SK-N-SH (cell line): ENCODE measurements around the gene STXBP6. TPM values are rescaled to one million over a fixed set of nuclear protein-coding genes. Genes with fewer than 3 reads are reported as not detected.

ENCODE experiments used
- CTCF ChIA-PET: fragments of 300-600, 350-600 bp; formaldehyde crosslinking; extraction: SDS; loops from one replicate; lab custom pipeline; 2021; lab: Yijun Ruan, JAX
- POLR2A ChIA-PET: fragments of 350-600 bp; sonication (Branson Sonifier 250); formaldehyde crosslinking; extraction: SDS; loops from one replicate; lab custom pipeline; 2020; ENCODE audit warnings: antibody characterized with exemption, inconsistent platforms; lab: Yijun Ruan, JAX
- DNase-seq: peaks from one replicate; pipeline ENCODE4 v3.0.0; 2012
- H2AFZ ChIP-seq: fragments of 200-600 bp; sonication (generic); 2 replicates; pipeline ENCODE4 v1.8.1; 2016; ENCODE audit warnings: antibody characterized with exemption, mild to moderate bottlenecking, low read depth
- H3F3A ChIP-seq: fragments of 200-600 bp; sonication (generic); replicated peaks from 2 replicates; pipeline ENCODE3; 2016; ENCODE audit warnings: antibody characterized with exemption, mild to moderate bottlenecking; ENCODE audit not compliant: insufficient read depth
- H3K27ac ChIP-seq, 2 experiments: fragments of 200-500 bp in 1 of 2; fragments of 200-600 bp in 1 of 2; sonication (Bioruptor generic) in 1 of 2; sonication (generic), shearing (Covaris generic) in 1 of 2; 2 replicates each; pipeline versions ENCODE4 v1.5.1 to v1.6.1; 2014 to 2016; ENCODE audit warnings: low read depth in 2 of 2, inconsistent platforms in 1 of 2, low read length in 1 of 2, mild to moderate bottlenecking in 1 of 2, mixed read lengths in 1 of 2
- H3K27me3 ChIP-seq: fragments of 200-600 bp; sonication (generic), shearing (Covaris generic); 2 replicates; pipeline ENCODE4 v1.6.1; 2016; ENCODE audit warnings: mixed run types; ENCODE audit not compliant: insufficient read depth
- H3K36me3 ChIP-seq, 2 experiments: fragments of 200-500 bp in 1 of 2; fragments of 200-600 bp in 1 of 2; sonication (Bioruptor generic) in 1 of 2; sonication (generic) in 1 of 2; replicated peaks in 1 of 2; 2 replicates each; pipeline versions ENCODE3 to v1.5.1; 2014 to 2016; ENCODE audit warnings: low read length in 1 of 2, mild to moderate bottlenecking in 1 of 2; ENCODE audit not compliant: insufficient read depth in 2 of 2, control insufficient read depth in 1 of 2
- H3K4me1 ChIP-seq, 2 experiments: fragments of 200-500 bp in 1 of 2; fragments of 200-600 bp in 1 of 2; sonication (Bioruptor generic) in 1 of 2; sonication (generic), shearing (Covaris generic) in 1 of 2; 2 replicates each; pipeline versions ENCODE4 v1.5.1 to v1.6.1; 2014 to 2016; ENCODE audit warnings: low read depth in 1 of 2, low read length in 1 of 2, mixed run types in 1 of 2; ENCODE audit not compliant: insufficient read depth in 2 of 2, control insufficient read depth in 1 of 2
- H3K4me2 ChIP-seq: fragments of 200-600 bp; sonication (generic), shearing (Covaris generic); 2 replicates; pipeline ENCODE4 v1.6.1; 2017; ENCODE audit warnings: mixed run types
- H3K4me3 ChIP-seq, 2 experiments: fragments of 200-500 bp in 1 of 2; fragments of 200-600 bp in 1 of 2; sonication (Bioruptor generic) in 1 of 2; sonication (generic), shearing (Covaris generic) in 1 of 2; 2 replicates each; pipeline versions ENCODE4 v1.5.1 to v1.8.1; 2014 to 2016; ENCODE audit warnings: low read depth in 2 of 2, inconsistent platforms in 1 of 2, low read length in 1 of 2, mild to moderate bottlenecking in 1 of 2, mixed read lengths in 1 of 2, moderate library complexity in 1 of 2
- H3K79me2 ChIP-seq: fragments of 200-600 bp; sonication (generic); 2 replicates; pipeline ENCODE4 v1.8.1; 2017; ENCODE audit warnings: mild to moderate bottlenecking; ENCODE audit not compliant: insufficient read depth
- H3K9ac ChIP-seq: fragments of 200-600 bp; sonication (generic); 2 replicates; pipeline ENCODE4 v1.6.1; 2017; ENCODE audit warnings: mixed run types
- H3K9me2 ChIP-seq: fragments of 200-600 bp; sonication (generic); 2 replicates; pipeline ENCODE4 v1.6.1; 2017; ENCODE audit warnings: mixed run types
- H3K9me3 ChIP-seq: fragments of 200-600 bp; sonication (generic); 2 replicates; pipeline ENCODE4 v1.6.1; 2017; ENCODE audit warnings: mixed run types, mild to moderate bottlenecking, moderate library complexity
- H4K20me1 ChIP-seq: fragments of 200-600 bp; sonication (generic); 2 replicates; pipeline ENCODE4 v1.6.1; 2017; ENCODE audit warnings: mild to moderate bottlenecking, mixed run types; ENCODE audit not compliant: insufficient read depth
- CHD2 ChIP-seq: fragments of 150-350 bp; IDR thresholded peaks from 2 replicates; pipeline ENCODE4 v1.6.1; 2018; ENCODE audit warnings: low read length; ENCODE audit not compliant: partially characterized antibody
- EZH2phosphoT487 ChIP-seq: fragments of 200-600 bp; sonication (generic); IDR thresholded peaks from 2 replicates; pipeline ENCODE4 v1.6.1; 2017; ENCODE audit warnings: low read depth, mixed run types, mild to moderate bottlenecking, antibody characterized with exemption, moderate library complexity, borderline replicate concordance
- FOXJ3 ChIP-seq: sonication (generic); formaldehyde crosslinking; IDR thresholded peaks from 2 replicates; pipeline ENCODE4 v1.5.1; 2020; ENCODE audit warnings: mild to moderate bottlenecking, missing genetic modification reagents
- GATA2 ChIP-seq: sonication (generic); formaldehyde crosslinking; IDR thresholded peaks from 2 replicates; pipeline ENCODE4 v1.5.0; 2020; ENCODE audit warnings: mild to moderate bottlenecking, missing genetic modification reagents
- JUND ChIP-seq: IDR thresholded peaks from 2 replicates; pipeline ENCODE4 v1.4.0; 2012
- NFIC ChIP-seq: IDR thresholded peaks from 2 replicates; pipeline ENCODE4 v1.4.0; 2012; ENCODE audit warnings: borderline replicate concordance
- POLR2AphosphoS5 ChIP-seq: IDR thresholded peaks from 2 replicates; pipeline ENCODE4 v1.6.1; 2012; ENCODE audit warnings: low read depth, low read length
- RXRA ChIP-seq: IDR thresholded peaks from 2 replicates; pipeline ENCODE4 v1.4.0; 2012; ENCODE audit warnings: low read depth, mild to moderate bottlenecking, borderline replicate concordance
- SIN3A ChIP-seq: IDR thresholded peaks from 2 replicates; pipeline ENCODE4 v1.6.1; 2012; ENCODE audit warnings: low read depth, mild to moderate bottlenecking, low read length, moderate library complexity, borderline replicate concordance
- TCF12 ChIP-seq: IDR thresholded peaks from 2 replicates; pipeline ENCODE4 v1.4.0; 2012
- YY1 ChIP-seq: IDR thresholded peaks from 2 replicates; pipeline ENCODE4 v1.4.0; 2012; ENCODE audit warnings: low read depth, mild to moderate bottlenecking
- WGBS: methylation state at CpG from one replicate; pipeline ENCODE4 v1.1.6; 2017; ENCODE audit warnings: low lambda C conversion rate; 5-methylcytosine and 5-hydroxymethylcytosine counted together
- polyA plus RNA-seq, 3 experiments: library from polyadenylated mRNA; depleted of rRNA; stranded (reverse); fragments of >200 nt; gene quantifications; 2 replicates each; pipeline ENCODE4 v1.2.3, GENCODE V29; 2012
- TF ChIP-seq, protein P1 (sequence below): IDR thresholded peaks from 2 replicates; pipeline ENCODE4 v1.6.1; 2012; ENCODE audit warnings: mild to moderate bottlenecking, low read depth, low read length, moderate library complexity
- TF ChIP-seq, protein P2 (sequence below): IDR thresholded peaks from 2 replicates; pipeline ENCODE4 v1.4.0; 2012; ENCODE audit warnings: low read depth
- TF ChIP-seq, protein P3 (sequence below): IDR thresholded peaks from 2 replicates; pipeline ENCODE4 v1.4.0; 2012; ENCODE audit warnings: low read depth, borderline replicate concordance
- TF ChIP-seq, protein P4 (sequence below): IDR thresholded peaks from 2 replicates; pipeline ENCODE4; 2012
- TF ChIP-seq, protein P5 (sequence below): fragments of 150-350 bp; IDR thresholded peaks from 2 replicates; pipeline ENCODE4 v1.6.1; 2016; ENCODE audit warnings: mild to moderate bottlenecking, low read depth, low read length
- TF ChIP-seq, protein P6 (sequence below): fragments of 150-350 bp; IDR thresholded peaks from 2 replicates; pipeline ENCODE4 v1.6.1; 2017; ENCODE audit warnings: antibody characterized with exemption, low read length, low read depth, borderline replicate concordance

Gene STXBP6
- polyA plus RNA-seq, 1 of the 3 experiments (the other 2 are of a cell fraction), result 0.16 TPM

DNA sequence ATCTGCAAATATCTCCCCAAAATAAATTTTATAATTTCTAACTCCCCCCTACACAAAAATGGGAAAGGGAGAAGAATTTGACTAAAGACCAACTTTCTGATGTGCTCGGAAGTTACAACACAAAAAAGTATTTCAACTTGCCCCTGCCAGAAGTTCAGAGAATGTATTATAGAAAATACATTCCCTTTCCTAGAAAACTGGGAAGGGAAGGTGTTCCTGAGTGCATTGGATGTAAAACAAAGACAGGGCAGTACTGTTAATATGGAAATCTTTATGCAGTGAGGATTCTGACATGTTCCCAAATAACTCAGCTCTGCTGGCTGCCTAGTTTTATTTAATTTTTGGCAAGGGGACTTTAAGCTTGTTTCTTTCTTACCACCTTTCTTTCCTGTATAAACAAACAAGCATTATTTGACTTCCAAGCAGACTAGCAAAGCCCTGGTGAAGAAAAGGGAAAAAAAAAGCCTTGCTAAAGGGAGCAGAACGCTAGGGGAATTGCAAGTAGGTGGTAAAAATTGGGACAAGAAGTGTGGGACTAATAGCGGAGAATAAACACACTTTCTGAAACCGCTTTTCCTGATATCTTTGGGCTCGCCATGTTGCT is 124.1 kb downstream of the STXBP6 start:
- H3K79me2 ChIP-seq, result no peaks in the 10 kb centered on the region
- no peak overlapping the region for H3K9ac ChIP-seq
- H3K27ac ChIP-seq, result no peak overlapping the region
- no peaks in the 10 kb centered on the region for H3K27me3 ChIP-seq
- POLR2A ChIA-PET, result no interaction called here
- no peaks in the 10 kb centered on the region for H3F3A ChIP-seq
- H3K4me2 ChIP-seq, result no peak overlapping the region
- CTCF ChIA-PET, result no interaction called here
- H2AFZ ChIP-seq, result no peak overlapping the region
- WGBS, result 18% methylated on average over 5 of the region's 5 CpGs
- no peaks in the 10 kb centered on the region for H4K20me1 ChIP-seq
- H3K9me2 ChIP-seq, result no peaks in the 10 kb centered on the region
- DNase-seq, result no peak
- TF ChIP-seq, protein P1, sequence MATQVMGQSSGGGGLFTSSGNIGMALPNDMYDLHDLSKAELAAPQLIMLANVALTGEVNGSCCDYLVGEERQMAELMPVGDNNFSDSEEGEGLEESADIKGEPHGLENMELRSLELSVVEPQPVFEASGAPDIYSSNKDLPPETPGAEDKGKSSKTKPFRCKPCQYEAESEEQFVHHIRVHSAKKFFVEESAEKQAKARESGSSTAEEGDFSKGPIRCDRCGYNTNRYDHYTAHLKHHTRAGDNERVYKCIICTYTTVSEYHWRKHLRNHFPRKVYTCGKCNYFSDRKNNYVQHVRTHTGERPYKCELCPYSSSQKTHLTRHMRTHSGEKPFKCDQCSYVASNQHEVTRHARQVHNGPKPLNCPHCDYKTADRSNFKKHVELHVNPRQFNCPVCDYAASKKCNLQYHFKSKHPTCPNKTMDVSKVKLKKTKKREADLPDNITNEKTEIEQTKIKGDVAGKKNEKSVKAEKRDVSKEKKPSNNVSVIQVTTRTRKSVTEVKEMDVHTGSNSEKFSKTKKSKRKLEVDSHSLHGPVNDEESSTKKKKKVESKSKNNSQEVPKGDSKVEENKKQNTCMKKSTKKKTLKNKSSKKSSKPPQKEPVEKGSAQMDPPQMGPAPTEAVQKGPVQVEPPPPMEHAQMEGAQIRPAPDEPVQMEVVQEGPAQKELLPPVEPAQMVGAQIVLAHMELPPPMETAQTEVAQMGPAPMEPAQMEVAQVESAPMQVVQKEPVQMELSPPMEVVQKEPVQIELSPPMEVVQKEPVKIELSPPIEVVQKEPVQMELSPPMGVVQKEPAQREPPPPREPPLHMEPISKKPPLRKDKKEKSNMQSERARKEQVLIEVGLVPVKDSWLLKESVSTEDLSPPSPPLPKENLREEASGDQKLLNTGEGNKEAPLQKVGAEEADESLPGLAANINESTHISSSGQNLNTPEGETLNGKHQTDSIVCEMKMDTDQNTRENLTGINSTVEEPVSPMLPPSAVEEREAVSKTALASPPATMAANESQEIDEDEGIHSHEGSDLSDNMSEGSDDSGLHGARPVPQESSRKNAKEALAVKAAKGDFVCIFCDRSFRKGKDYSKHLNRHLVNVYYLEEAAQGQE, result no peak
- TF ChIP-seq POLR2AphosphoS5, result no peak
- TF ChIP-seq TCF12, result no peak
- TF ChIP-seq, protein P2, sequence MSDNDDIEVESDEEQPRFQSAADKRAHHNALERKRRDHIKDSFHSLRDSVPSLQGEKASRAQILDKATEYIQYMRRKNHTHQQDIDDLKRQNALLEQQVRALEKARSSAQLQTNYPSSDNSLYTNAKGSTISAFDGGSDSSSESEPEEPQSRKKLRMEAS, result no peak
- TF ChIP-seq FOXJ3 (CRISPR knock-in tag), result no peak
- TF ChIP-seq, protein P3, sequence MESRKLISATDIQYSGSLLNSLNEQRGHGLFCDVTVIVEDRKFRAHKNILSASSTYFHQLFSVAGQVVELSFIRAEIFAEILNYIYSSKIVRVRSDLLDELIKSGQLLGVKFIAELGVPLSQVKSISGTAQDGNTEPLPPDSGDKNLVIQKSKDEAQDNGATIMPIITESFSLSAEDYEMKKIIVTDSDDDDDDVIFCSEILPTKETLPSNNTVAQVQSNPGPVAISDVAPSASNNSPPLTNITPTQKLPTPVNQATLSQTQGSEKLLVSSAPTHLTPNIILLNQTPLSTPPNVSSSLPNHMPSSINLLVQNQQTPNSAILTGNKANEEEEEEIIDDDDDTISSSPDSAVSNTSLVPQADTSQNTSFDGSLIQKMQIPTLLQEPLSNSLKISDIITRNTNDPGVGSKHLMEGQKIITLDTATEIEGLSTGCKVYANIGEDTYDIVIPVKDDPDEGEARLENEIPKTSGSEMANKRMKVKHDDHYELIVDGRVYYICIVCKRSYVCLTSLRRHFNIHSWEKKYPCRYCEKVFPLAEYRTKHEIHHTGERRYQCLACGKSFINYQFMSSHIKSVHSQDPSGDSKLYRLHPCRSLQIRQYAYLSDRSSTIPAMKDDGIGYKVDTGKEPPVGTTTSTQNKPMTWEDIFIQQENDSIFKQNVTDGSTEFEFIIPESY, result no peak
- TF ChIP-seq, protein P4, sequence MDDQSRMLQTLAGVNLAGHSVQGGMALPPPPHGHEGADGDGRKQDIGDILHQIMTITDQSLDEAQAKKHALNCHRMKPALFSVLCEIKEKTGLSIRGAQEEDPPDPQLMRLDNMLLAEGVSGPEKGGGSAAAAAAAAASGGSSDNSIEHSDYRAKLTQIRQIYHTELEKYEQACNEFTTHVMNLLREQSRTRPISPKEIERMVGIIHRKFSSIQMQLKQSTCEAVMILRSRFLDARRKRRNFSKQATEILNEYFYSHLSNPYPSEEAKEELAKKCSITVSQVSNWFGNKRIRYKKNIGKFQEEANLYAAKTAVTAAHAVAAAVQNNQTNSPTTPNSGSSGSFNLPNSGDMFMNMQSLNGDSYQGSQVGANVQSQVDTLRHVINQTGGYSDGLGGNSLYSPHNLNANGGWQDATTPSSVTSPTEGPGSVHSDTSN, result no peak
- TF ChIP-seq, protein P5, sequence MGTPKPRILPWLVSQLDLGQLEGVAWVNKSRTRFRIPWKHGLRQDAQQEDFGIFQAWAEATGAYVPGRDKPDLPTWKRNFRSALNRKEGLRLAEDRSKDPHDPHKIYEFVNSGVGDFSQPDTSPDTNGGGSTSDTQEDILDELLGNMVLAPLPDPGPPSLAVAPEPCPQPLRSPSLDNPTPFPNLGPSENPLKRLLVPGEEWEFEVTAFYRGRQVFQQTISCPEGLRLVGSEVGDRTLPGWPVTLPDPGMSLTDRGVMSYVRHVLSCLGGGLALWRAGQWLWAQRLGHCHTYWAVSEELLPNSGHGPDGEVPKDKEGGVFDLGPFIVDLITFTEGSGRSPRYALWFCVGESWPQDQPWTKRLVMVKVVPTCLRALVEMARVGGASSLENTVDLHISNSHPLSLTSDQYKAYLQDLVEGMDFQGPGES, result no peak
- no peak for TF ChIP-seq RXRA
- TF ChIP-seq, protein P6, sequence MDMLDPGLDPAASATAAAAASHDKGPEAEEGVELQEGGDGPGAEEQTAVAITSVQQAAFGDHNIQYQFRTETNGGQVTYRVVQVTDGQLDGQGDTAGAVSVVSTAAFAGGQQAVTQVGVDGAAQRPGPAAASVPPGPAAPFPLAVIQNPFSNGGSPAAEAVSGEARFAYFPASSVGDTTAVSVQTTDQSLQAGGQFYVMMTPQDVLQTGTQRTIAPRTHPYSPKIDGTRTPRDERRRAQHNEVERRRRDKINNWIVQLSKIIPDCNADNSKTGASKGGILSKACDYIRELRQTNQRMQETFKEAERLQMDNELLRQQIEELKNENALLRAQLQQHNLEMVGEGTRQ, result no peak
- no peak for TF ChIP-seq JUND
- TF ChIP-seq YY1, result no peak
- no peak for TF ChIP-seq CHD2
- TF ChIP-seq EZH2phosphoT487, result no peak
- no peak for TF ChIP-seq GATA2 (CRISPR knock-in tag)
- TF ChIP-seq SIN3A, result no peak
- no peak for TF ChIP-seq NFIC
- no peaks in the 10 kb centered on the region for H3K36me3 ChIP-seq
- no peak overlapping the region for H3K4me3 ChIP-seq
- H3K9me3 ChIP-seq, result no peaks in the 10 kb centered on the region
- no peaks in the 10 kb centered on the region for H3K4me1 ChIP-seq
